Activated T-cell treated with anti-CD3 and anti-CD28 coated beads for 24 hours (primary cell): ENCODE data around the gene RTEL1.

Source experiments
- DNase-seq: peaks from one replicate; pipeline ENCODE4 v3.0.0-alpha.2; 2020; ENCODE audit warnings: low read depth

RTEL1 gene

DNA sequence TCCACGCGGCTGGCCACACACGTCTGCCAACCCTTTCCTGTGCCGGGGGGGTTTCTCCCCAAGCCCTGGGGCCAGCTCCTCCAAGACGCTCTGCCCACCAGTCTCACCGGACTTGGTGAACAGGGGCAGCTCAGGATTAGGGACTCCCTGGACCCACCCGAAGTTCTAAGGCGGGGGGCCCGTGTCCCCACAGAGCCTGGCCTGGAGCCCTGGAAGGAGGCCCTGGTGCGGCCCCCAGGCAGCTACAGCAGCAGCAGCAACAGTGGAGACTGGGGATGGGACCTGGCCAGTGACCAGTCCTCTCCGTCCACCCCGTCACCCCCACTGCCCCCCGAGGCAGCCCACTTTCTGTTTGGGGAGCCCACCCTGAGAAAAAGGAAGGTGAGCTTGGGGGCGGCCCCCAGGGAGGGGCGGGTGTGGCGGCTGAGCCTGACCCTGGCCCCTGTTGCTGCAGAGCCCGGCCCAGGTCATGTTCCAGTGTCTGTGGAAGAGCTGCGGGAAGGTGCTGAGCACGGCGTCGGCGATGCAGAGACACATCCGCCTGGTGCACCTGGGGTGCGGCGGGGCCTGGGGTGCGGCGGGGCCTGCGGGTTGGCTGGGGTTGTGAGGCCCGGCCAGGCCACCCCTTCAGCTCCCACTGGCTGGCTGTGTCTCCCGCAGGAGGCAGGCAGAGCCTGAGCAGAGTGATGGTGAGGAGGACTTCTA lies 83.7 kb downstream of the RTEL1 start:
- no peak for DNase-seq

DNA sequence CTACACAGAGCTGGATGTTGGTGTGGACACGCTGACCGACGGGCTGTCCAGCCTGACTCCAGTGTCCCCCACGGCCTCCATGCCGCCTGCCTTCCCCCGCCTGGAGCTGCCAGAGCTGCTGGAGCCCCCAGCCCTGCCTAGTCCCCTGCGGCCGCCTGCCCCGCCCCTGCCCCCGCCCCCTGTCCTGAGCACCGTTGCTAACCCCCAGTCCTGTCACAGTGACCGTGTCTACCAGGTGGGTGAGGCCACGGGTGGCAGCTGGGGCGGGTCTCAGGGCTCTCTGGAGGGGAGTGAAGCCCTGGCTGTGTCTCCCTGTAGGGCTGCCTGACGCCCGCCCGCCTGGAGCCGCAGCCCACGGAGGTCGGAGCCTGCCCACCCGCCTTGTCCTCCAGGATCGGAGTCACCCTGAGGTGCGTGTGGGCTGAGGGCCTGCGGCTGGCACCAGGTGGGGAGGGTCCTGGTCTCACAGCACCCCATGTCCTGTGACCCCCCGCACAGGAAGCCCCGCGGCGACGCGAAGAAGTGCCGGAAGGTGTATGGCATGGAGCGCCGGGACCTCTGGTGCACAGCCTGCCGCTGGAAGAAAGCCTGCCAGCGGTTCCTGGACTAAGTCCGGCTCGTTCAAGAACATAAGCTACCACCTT lies 84.4 kb downstream of the RTEL1 start:
- no peak for DNase-seq

- DNase-seq, result no peak
Measured at GRCh38 chr20:63743210-63743970, 85.3 kb downstream of the RTEL1 start.

- DNase-seq, result no peak
Measured at GRCh38 chr20:63744158-63744557, 86.0 kb downstream of the RTEL1 start.

GRCh38 chr20:63744574-63745423 lies 86.7 kb downstream of the RTEL1 start:
- no peak for DNase-seq

DNA sequence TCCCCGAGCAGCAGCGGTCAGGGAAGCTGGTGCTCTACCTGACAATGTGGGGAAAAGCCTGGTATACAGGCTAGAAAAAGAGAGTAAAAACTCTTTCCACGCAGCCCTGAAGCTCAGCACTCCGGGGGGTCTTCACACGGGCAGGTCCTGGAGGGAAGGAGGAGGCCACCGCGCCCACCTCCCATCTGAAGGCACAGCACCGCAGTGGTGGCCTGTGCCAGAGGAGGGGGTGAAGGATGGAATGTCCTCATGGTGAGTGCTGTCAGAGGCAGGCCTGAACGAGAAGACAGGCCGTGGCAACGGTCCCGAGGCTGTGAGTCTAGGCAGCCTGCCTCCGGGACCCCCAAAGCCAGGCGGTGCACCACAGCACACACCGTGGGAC lies 87.3 kb downstream of the RTEL1 start:
- DNase-seq, result no peak
